ENCODE results near the gene RASSF3. TPM values are rescaled to one million over a fixed set of nuclear protein-coding genes. Genes with fewer than 3 reads are reported as not detected.

The RASSF3 gene
- total and polyA plus RNA-seq, 10 of the 15 experiments (the other 5 are each of a cell fraction or from before 2014, with no cell fraction given): 6.9 to 62.4 (median 30.3) TPM

DNA sequence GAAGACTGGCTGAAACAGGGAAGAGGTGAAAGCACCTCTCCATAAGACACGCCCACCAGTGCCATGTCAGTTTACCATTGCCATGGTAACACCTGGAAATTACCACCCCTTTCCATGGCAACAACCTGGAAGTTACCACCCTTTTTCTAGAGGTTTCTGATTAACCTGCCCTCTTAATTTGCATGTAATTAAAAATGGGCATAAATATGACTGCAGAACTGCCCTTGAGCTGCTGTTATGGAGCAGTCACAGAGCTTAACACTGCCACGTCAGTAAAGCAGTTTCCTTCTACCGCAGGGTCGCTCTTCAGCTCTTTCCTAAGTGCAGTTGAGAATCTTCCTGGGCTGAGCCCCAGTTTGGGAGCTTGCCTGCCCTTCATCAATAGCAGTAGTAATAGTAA lies 55.2 kb downstream of the RASSF3 start (continued):
- TF ChIP-seq, protein P1, sequence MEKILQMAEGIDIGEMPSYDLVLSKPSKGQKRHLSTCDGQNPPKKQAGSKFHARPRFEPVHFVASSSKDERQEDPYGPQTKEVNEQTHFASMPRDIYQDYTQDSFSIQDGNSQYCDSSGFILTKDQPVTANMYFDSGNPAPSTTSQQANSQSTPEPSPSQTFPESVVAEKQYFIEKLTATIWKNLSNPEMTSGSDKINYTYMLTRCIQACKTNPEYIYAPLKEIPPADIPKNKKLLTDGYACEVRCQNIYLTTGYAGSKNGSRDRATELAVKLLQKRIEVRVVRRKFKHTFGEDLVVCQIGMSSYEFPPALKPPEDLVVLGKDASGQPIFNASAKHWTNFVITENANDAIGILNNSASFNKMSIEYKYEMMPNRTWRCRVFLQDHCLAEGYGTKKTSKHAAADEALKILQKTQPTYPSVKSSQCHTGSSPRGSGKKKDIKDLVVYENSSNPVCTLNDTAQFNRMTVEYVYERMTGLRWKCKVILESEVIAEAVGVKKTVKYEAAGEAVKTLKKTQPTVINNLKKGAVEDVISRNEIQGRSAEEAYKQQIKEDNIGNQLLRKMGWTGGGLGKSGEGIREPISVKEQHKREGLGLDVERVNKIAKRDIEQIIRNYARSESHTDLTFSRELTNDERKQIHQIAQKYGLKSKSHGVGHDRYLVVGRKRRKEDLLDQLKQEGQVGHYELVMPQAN (conservative IDR thresholded peaks at IDR 0.05): no peak
- TF ChIP-seq SIN3A (IDR thresholded peaks at IDR 0.05; ENCODE audit: low read depth, low read length): no peak
- TF ChIP-seq, protein P2, sequence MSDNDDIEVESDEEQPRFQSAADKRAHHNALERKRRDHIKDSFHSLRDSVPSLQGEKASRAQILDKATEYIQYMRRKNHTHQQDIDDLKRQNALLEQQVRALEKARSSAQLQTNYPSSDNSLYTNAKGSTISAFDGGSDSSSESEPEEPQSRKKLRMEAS (IDR thresholded peaks at IDR 0.05; ENCODE audit: low read depth, low read length): no peak
- TF ChIP-seq, protein P3, sequence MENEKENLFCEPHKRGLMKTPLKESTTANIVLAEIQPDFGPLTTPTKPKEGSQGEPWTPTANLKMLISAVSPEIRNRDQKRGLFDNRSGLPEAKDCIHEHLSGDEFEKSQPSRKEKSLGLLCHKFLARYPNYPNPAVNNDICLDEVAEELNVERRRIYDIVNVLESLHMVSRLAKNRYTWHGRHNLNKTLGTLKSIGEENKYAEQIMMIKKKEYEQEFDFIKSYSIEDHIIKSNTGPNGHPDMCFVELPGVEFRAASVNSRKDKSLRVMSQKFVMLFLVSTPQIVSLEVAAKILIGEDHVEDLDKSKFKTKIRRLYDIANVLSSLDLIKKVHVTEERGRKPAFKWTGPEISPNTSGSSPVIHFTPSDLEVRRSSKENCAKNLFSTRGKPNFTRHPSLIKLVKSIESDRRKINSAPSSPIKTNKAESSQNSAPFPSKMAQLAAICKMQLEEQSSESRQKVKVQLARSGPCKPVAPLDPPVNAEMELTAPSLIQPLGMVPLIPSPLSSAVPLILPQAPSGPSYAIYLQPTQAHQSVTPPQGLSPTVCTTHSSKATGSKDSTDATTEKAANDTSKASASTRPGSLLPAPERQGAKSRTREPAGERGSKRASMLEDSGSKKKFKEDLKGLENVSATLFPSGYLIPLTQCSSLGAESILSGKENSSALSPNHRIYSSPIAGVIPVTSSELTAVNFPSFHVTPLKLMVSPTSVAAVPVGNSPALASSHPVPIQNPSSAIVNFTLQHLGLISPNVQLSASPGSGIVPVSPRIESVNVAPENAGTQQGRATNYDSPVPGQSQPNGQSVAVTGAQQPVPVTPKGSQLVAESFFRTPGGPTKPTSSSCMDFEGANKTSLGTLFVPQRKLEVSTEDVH (IDR thresholded peaks at IDR 0.05; ENCODE audit: low read depth, partially characterized antibody): no peak
- no peak for TF ChIP-seq ASH2L (IDR thresholded peaks at IDR 0.05; ENCODE audit: borderline replicate concordance, low read depth)
- TF ChIP-seq ZSCAN29 (IDR thresholded peaks at IDR 0.05): no peak
- no peak for TF ChIP-seq EGR1 (IDR thresholded peaks at IDR 0.05; ENCODE audit: borderline replicate concordance in 1 of 2, low read depth in 2 of 2, low read length in 2 of 2)
- TF ChIP-seq RFX5 (IDR thresholded peaks at IDR 0.05; ENCODE audit: low read depth, low read length): no peak
- no peak for TF ChIP-seq HDAC2 (IDR thresholded peaks at IDR 0.05)
- TF ChIP-seq STAT1 (conservative IDR thresholded peaks at IDR 0.05): no peak
- no peak for TF ChIP-seq BHLHE40 (IDR thresholded peaks at IDR 0.05; ENCODE audit: borderline replicate concordance in 1 of 2, low read depth in 2 of 2, low read length in 1 of 2)
- no peak for TF ChIP-seq NFYB (IDR thresholded peaks at IDR 0.05; ENCODE audit: insufficient read depth, low read depth, low read length)
- no peak for TF ChIP-seq RAD21 (IDR thresholded peaks at IDR 0.05; ENCODE audit: insufficient read depth, low read depth, low read length)
- TF ChIP-seq TCF3 (IDR thresholded peaks at IDR 0.05; ENCODE audit: borderline replicate concordance, insufficient read depth, low read depth, low read length): 0 out of 2 replicates have a peak, but pooled peaks have one; percentile 36
- no peak for TF ChIP-seq ETV6 (conservative IDR thresholded peaks at IDR 0.05 in 1 of 2, IDR thresholded peaks at IDR 0.05 in 1 of 2; ENCODE audit: borderline replicate concordance in 1 of 2, low read depth in 1 of 2)
- no peak for TF ChIP-seq CREM (IDR thresholded peaks at IDR 0.05; ENCODE audit: low read depth)
- no peak for TF ChIP-seq MYC (IDR thresholded peaks at IDR 0.05; ENCODE audit: insufficient read depth, insufficient read length, insufficient replicate concordance, low read length, severe bottlenecking)
- no peak; the same call in 1 of the 2 replicates for TF ChIP-seq BACH1 (IDR thresholded peaks at IDR 0.05; ENCODE audit: borderline replicate concordance)
- no peak for TF ChIP-seq SIX5 (IDR thresholded peaks at IDR 0.05; ENCODE audit: low read depth, low read length, severe bottlenecking)
- TF ChIP-seq ZNF622 (IDR thresholded peaks at IDR 0.05): no peak
- TF ChIP-seq HDGF (IDR thresholded peaks at IDR 0.05): no peak
- no peak for TF ChIP-seq TBL1XR1 (IDR thresholded peaks at IDR 0.05; ENCODE audit: low read depth, low read length)
- TF ChIP-seq MYB (IDR thresholded peaks at IDR 0.05; ENCODE audit: borderline replicate concordance, low read depth, low read length): no peak
- TF ChIP-seq, protein P4, sequence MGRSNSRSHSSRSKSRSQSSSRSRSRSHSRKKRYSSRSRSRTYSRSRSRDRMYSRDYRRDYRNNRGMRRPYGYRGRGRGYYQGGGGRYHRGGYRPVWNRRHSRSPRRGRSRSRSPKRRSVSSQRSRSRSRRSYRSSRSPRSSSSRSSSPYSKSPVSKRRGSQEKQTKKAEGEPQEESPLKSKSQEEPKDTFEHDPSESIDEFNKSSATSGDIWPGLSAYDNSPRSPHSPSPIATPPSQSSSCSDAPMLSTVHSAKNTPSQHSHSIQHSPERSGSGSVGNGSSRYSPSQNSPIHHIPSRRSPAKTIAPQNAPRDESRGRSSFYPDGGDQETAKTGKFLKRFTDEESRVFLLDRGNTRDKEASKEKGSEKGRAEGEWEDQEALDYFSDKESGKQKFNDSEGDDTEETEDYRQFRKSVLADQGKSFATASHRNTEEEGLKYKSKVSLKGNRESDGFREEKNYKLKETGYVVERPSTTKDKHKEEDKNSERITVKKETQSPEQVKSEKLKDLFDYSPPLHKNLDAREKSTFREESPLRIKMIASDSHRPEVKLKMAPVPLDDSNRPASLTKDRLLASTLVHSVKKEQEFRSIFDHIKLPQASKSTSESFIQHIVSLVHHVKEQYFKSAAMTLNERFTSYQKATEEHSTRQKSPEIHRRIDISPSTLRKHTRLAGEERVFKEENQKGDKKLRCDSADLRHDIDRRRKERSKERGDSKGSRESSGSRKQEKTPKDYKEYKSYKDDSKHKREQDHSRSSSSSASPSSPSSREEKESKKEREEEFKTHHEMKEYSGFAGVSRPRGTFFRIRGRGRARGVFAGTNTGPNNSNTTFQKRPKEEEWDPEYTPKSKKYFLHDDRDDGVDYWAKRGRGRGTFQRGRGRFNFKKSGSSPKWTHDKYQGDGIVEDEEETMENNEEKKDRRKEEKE (IDR thresholded peaks at IDR 0.05): no peak
